ENCODE measurements around the gene PKP2.

The PKP2 gene

GRCh38 chr12:32756476-32757066, 140.0 kb downstream of the PKP2 start (continued):
- TF ChIP-seq ISL1 (CRISPR knock-in tag; IDR thresholded peaks at IDR 0.05) (no peak), TCF4 (CRISPR knock-in tag; IDR thresholded peaks at IDR 0.05; ENCODE audit: borderline replicate concordance) (no peak), CSDC2 (CRISPR knock-in tag; IDR thresholded peaks at IDR 0.05) (no peak), CSRNP3 (CRISPR knock-in tag; IDR thresholded peaks at IDR 0.05) (no peak)

DNA sequence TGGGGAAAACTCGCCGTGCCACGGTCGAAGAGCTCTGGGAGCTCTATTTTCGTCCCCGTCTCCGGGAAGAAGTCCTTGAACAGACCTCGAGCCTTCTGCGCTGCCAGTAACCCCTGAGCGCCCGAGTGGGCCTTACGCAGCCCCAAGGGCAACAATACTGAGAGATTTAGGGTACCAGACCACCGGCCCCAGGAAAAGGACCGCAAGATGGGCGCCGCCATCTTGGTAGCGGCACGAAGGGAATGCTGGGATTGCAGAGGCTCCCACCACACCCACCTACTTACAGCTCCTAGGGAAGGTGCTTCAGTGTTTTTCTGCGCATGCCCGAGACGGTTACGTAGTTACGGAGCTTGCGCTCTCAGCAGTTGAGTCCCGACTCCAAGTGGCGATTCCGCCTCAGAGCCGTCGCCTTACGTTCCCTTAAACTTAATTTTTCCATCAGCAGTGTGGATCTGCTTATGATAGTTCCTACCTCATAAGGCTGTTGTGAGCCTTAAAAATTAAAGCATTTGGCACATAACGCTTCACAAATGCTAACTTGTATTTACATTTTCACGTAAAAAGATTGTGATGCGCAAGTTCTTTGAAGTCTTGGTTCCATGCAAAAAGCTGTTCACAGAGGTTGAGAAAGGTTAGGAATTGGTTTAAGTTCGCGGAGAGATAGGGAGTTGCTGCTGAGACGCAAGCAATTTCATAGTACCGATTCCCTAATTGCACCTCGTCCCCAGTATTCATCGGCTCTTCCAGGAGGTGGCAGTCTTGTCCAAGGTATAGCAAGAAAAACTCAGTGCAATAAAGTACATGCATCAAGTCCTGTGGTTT, 140.7 kb downstream of the PKP2 start, which contains the start of gene YARS2:
Gene YARS2 (minus strand): TSS at position 244 of the 822 bp plus-strand sequence. CDS start 23 bp downstream, at position 221.
- TF ChIP-seq ESRRG (CRISPR knock-in tag; IDR thresholded peaks at IDR 0.05): no peak
- TF ChIP-seq ZNF565 (CRISPR knock-in tag; conservative IDR thresholded peaks at IDR 0.05; ENCODE audit: low read depth): 0 out of 2 replicates have a peak, but pooled peaks have one; percentile 17
- no peak for TF ChIP-seq ZNF70 (CRISPR knock-in tag; IDR thresholded peaks at IDR 0.05)
- ATAC-seq: peak; percentile 98

GRCh38 chr12:32755051-32755653, 141.4 kb downstream of the PKP2 start:
- TF ChIP-seq ESRRG (CRISPR knock-in tag; IDR thresholded peaks at IDR 0.05): no peak
- no peak for TF ChIP-seq BACH2 (CRISPR knock-in tag; IDR thresholded peaks at IDR 0.05; ENCODE audit: borderline replicate concordance)
- no peak for TF ChIP-seq ZNF70 (CRISPR knock-in tag; IDR thresholded peaks at IDR 0.05)
- no peak for TF ChIP-seq PPARA (CRISPR knock-in tag; IDR thresholded peaks at IDR 0.05; ENCODE audit: borderline replicate concordance)
- TF ChIP-seq TCF4 (CRISPR knock-in tag; IDR thresholded peaks at IDR 0.05; ENCODE audit: borderline replicate concordance): no peak
- TF ChIP-seq ZNF8 (CRISPR knock-in tag; IDR thresholded peaks at IDR 0.05): no peak
- no peak for TF ChIP-seq OSR1 (CRISPR knock-in tag; IDR thresholded peaks at IDR 0.05)
- no peak for TF ChIP-seq CREB5 (CRISPR knock-in tag; IDR thresholded peaks at IDR 0.05; ENCODE audit: low read depth)
- 0 out of 2 replicates have a peak, but pooled peaks have one; percentile 57 for TF ChIP-seq ZFP3 (CRISPR knock-in tag; IDR thresholded peaks at IDR 0.05)
- TF ChIP-seq ZC3H10 (CRISPR knock-in tag; IDR thresholded peaks at IDR 0.05): no peak
- 0 out of 2 replicates have a peak, but pooled peaks have one; percentile 34 for TF ChIP-seq SNAI2 (CRISPR knock-in tag; IDR thresholded peaks at IDR 0.05)
- TF ChIP-seq GLIS3 (CRISPR knock-in tag; IDR thresholded peaks at IDR 0.05): no peak
- no peak; the same call in 1 of the 2 replicates for TF ChIP-seq ISL1 (CRISPR knock-in tag; IDR thresholded peaks at IDR 0.05)
- no peak for TF ChIP-seq ZNF565 (CRISPR knock-in tag; conservative IDR thresholded peaks at IDR 0.05; ENCODE audit: low read depth)
- TF ChIP-seq TOX (CRISPR knock-in tag; IDR thresholded peaks at IDR 0.05; ENCODE audit: borderline replicate concordance): no peak
- no peak for TF ChIP-seq ZFP30 (CRISPR knock-in tag; IDR thresholded peaks at IDR 0.05)
- peak; percentile 73 for ATAC-seq

- no peak for ATAC-seq
- TF ChIP-seq TOX (CRISPR knock-in tag; IDR thresholded peaks at IDR 0.05; ENCODE audit: borderline replicate concordance): no peak
These were observed 142.5 kb downstream of the PKP2 start for GRCh38 chr12:32754111-32754510.

DNA sequence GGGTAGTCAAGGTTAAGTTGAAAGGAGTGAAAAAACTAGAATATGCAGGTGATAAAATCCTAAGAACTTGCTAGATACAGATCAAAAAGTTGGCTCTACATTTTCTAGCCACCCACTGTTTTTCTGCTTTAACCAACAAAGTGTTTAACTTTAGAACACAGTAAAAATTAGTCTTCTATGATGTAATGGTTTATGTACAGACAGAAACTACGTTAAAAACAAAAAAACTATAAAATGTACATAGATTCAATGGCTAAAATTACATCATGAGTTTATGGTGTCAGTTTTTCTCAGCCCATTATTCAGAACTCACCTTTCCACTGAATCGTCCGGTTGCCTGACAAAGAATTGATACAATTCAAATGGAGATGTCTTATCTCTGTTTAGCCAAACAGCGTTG, 143.0 kb downstream of the PKP2 start:
- no peak for ATAC-seq
- TF ChIP-seq PPARA (CRISPR knock-in tag; IDR thresholded peaks at IDR 0.05; ENCODE audit: borderline replicate concordance) (no peak), ZC3H10 (CRISPR knock-in tag; IDR thresholded peaks at IDR 0.05) (no peak), RARB (CRISPR knock-in tag; IDR thresholded peaks at IDR 0.05) (no peak)

DNA sequence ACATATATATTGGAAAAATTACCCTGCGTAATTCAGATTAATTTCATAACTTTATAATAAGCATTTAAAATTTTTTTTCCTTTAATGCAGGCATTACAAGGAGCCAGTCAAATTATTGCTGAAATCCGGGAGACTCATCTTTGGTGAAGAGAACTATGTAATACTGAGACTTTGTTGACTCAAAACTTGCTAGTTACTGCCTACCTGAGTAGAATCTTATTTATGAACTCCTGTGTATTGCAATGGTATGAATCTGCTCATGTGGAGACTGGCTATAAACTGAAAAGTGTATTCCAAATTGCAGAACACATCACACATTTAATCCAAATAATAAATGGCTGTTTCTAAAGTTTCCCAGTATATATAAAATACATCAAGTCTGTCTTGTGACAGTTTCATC, 153.3 kb downstream of the PKP2 start:
- no peak for TF ChIP-seq TSHZ2 (CRISPR knock-in tag; IDR thresholded peaks at IDR 0.05)
- TF ChIP-seq ESRRG (CRISPR knock-in tag; IDR thresholded peaks at IDR 0.05): no peak
- TF ChIP-seq CSRNP3 (CRISPR knock-in tag; IDR thresholded peaks at IDR 0.05): no peak
- TF ChIP-seq TCF4 (CRISPR knock-in tag; IDR thresholded peaks at IDR 0.05; ENCODE audit: borderline replicate concordance): no peak
- no peak for TF ChIP-seq BACH2 (CRISPR knock-in tag; IDR thresholded peaks at IDR 0.05; ENCODE audit: borderline replicate concordance)
- TF ChIP-seq, protein P1, sequence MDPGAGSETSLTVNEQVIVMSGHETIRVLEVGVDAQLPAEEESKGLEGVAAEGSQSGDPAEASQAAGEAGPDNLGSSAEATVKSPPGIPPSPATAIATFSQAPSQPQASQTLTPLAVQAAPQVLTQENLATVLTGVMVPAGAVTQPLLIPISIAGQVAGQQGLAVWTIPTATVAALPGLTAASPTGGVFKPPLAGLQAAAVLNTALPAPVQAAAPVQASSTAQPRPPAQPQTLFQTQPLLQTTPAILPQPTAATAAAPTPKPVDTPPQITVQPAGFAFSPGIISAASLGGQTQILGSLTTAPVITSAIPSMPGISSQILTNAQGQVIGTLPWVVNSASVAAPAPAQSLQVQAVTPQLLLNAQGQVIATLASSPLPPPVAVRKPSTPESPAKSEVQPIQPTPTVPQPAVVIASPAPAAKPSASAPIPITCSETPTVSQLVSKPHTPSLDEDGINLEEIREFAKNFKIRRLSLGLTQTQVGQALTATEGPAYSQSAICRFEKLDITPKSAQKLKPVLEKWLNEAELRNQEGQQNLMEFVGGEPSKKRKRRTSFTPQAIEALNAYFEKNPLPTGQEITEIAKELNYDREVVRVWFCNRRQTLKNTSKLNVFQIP (CRISPR knock-in tag; IDR thresholded peaks at IDR 0.05; ENCODE audit: borderline replicate concordance, low read depth): no peak
- TF ChIP-seq OSR1 (CRISPR knock-in tag; IDR thresholded peaks at IDR 0.05): no peak
- no peak for TF ChIP-seq ZFP30 (CRISPR knock-in tag; IDR thresholded peaks at IDR 0.05)
- TF ChIP-seq ZNF70 (CRISPR knock-in tag; IDR thresholded peaks at IDR 0.05): no peak
- TF ChIP-seq ISL1 (CRISPR knock-in tag; IDR thresholded peaks at IDR 0.05): no peak
- no peak for TF ChIP-seq ZFP3 (CRISPR knock-in tag; IDR thresholded peaks at IDR 0.05)
- TF ChIP-seq RARB (CRISPR knock-in tag; IDR thresholded peaks at IDR 0.05): no peak
- TF ChIP-seq ZC3H10 (CRISPR knock-in tag; IDR thresholded peaks at IDR 0.05): no peak
- ATAC-seq: no peak
